ENCODE data around the gene S100PBP. TPM values are rescaled to one million over a fixed set of nuclear protein-coding genes. Genes with fewer than 3 reads are reported as not detected.
A peak's percentile ranks its signal among the peaks of the same experiment; 100 is the strongest.

Gene S100PBP
- total and polyA plus RNA-seq, 7 donors, result 3.9 to 18.1 (median 9.7) TPM

DNA sequence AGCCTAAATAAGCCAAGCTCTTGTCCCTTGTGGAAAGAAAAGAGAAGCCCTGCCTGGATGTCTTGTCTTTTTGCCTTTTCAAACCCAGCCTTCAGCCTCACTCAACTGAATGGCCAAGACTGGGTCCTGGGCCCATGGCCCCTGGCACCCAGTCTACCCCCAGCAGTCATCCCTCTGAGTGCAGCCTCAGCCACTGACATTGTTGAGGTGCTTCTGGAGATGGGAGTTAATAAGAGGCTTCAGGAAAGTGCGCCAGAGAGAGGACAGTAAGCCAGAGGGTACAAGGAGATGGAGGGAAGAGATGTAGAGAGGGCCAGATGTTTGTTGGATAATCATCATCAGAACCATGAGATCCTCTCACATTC is 46.4 kb downstream of the S100PBP start:
- ATAC-seq (no peak), DNase-seq (no peak)
- Histone ChIP-seq H3K27ac (no peak overlapping the region), H3K36me3 (ENCODE audit: insufficient read depth in 1 of 2, low read depth in 1 of 2) (peaks cover 0 to 23% of the 10 kb centered on the region in 2 donors), H3K4me1 (peaks cover 27% of the 10 kb centered on the region), H3K9me3 (no peaks in the 10 kb centered on the region), H3K4me3 (no peak overlapping the region), H3K27me3 (ENCODE audit: insufficient read depth in 3 of 3, low read length in 2 of 3) (no peaks in the 10 kb centered on the region)
- TF ChIP-seq, protein P1, sequence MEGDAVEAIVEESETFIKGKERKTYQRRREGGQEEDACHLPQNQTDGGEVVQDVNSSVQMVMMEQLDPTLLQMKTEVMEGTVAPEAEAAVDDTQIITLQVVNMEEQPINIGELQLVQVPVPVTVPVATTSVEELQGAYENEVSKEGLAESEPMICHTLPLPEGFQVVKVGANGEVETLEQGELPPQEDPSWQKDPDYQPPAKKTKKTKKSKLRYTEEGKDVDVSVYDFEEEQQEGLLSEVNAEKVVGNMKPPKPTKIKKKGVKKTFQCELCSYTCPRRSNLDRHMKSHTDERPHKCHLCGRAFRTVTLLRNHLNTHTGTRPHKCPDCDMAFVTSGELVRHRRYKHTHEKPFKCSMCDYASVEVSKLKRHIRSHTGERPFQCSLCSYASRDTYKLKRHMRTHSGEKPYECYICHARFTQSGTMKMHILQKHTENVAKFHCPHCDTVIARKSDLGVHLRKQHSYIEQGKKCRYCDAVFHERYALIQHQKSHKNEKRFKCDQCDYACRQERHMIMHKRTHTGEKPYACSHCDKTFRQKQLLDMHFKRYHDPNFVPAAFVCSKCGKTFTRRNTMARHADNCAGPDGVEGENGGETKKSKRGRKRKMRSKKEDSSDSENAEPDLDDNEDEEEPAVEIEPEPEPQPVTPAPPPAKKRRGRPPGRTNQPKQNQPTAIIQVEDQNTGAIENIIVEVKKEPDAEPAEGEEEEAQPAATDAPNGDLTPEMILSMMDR (IDR thresholded peaks at IDR 0.05), result no peak
- WGBS, 3 donors, result 93 to 94% (median 94%) methylated on average over 1 of the region's 1 CpG
- intact Hi-C loops (cut with DNase I), result no loop called here

DNA sequence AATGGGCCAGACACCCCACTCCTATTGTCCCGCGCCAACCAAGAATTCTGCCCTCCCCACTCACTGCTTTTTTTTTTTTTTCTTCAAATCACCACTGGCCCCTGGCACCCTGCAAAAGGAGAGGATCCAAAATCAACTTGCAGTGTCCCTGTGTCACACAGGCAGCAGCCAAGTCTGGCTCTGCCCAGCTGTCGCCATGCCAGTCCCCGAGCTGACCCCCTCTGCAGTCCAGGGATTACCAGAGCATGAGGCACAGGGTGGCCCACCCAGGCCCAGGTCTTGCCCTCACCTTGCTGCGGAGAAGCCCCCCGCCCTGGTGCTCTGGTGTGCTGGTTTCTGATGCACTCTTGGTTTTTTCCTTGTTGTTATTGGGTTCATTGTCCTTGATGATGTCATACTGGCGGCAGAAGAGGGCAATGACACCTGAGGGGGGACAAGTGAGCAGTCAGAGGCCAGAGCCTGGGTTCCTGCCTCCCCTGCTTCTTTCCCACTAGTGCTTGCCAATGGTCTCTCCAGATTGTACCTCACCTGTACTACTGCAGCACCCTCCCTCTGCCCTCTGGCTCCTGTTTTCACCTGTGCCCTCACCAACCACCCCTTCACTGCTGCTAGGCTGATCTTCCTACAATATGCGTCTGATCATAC is 47.0 kb downstream of the S100PBP start:
- Histone ChIP-seq H3K9me3 (no peaks in the 10 kb centered on the region), H3K36me3 (ENCODE audit: insufficient read depth in 1 of 2, low read depth in 1 of 2) (peaks cover 0 to 23% of the 10 kb centered on the region in 2 donors), H3K4me3 (no peak overlapping the region), H3K4me1 (peaks cover 27% of the 10 kb centered on the region), H3K27me3 (ENCODE audit: insufficient read depth in 3 of 3, low read length in 2 of 3) (no peaks in the 10 kb centered on the region), H3K27ac (peak overlapping the region; percentile 10)
- intact Hi-C loops (cut with DNase I), result no loop called here
- DNase-seq (no peak), ATAC-seq (peak; percentile 30 to 65 (median 42))
- WGBS, 3 donors, result 49 to 56% (median 53%) methylated on average over 8 of the region's 8 CpGs
- TF ChIP-seq, protein P1 (IDR thresholded peaks at IDR 0.05), result no peak

DNA sequence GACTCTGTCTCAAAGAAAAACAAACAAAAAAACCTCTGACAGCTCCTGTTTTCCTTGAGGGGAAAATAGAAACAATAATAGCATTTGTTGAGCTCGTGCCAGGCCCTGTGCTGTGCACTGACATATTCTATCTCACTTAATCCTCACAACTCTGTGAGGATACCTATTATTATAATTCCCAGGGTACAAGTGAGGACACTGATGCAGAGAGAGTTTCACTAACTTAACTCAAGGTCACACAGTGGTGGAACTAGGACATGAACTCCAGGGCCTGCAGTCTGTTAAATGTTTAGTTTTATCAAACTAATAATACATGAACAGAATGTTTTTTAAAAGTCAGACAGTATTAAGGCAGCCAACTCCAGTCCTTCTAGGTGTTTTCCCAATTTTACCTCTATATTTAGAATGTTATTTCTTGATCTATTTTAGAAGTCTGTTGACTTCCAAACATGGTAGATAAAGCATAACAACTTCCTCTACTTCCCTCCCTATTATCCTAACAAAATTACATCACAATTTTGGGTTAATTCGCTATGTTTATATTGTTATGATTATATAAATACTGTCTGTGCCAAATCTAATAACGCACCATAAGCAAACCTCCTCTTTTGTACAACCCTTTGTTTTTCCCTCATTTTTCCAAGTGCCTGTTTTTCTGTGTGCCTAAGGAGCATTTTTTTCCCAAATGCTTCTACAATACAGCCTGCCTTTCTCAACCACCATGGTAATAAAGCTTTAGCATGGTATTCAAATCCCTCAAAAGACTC is 48.4 kb downstream of the S100PBP start:
- peak overlapping the region; percentile 54 for H3K27ac ChIP-seq
- WGBS, 3 donors, result 52 to 66% (median 54%) methylated on average over 3 of the region's 3 CpGs
- peaks cover 0 to 21% of the 10 kb centered on the region in 2 donors for H3K36me3 ChIP-seq (ENCODE audit: insufficient read depth in 1 of 2, low read depth in 1 of 2)
- no peak for DNase-seq
- no peaks in the 10 kb centered on the region for H3K9me3 ChIP-seq
- H3K27me3 ChIP-seq (ENCODE audit: insufficient read depth in 3 of 3, low read length in 2 of 3), result no peaks in the 10 kb centered on the region
- no peak overlapping the region for H3K4me3 ChIP-seq
- peak in 1 of 4 donors; percentile 29 for ATAC-seq
- peaks cover 28% of the 10 kb centered on the region for H3K4me1 ChIP-seq
- intact Hi-C loops (cut with DNase I), result no loop called here
- TF ChIP-seq, protein P1 (IDR thresholded peaks at IDR 0.05), result no peak

DNA sequence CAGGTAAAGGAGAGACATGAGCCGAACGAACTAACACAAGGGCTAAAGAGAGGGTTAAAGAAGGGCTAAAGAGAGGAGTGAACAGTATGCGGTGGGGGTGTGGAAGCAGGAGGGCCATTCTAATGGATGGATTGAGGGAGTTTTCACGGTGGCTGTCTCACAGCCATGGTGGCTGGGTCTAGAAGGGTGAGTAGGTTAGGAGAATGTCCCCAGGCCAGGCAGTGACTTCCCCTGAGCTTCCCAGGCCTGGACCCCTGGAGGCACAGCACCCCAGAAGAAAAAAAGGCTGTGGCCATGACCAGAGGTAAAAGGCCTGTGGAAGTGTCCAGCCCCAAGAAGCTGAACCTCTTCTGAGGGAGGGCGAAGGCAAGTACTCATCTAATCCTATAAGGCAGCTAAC is 49.7 kb downstream of the S100PBP start:
- Histone ChIP-seq H3K36me3 (ENCODE audit: insufficient read depth in 1 of 2, low read depth in 1 of 2) (peaks cover 0 to 15% of the 10 kb centered on the region in 2 donors), H3K4me3 (no peak overlapping the region), H3K27ac (no peak overlapping the region), H3K27me3 (ENCODE audit: insufficient read depth in 3 of 3, low read length in 2 of 3) (no peaks in the 10 kb centered on the region), H3K9me3 (no peaks in the 10 kb centered on the region), H3K4me1 (peaks cover 23% of the 10 kb centered on the region)
- intact Hi-C loops (cut with DNase I), result no loop called here
- TF ChIP-seq, protein P1 (IDR thresholded peaks at IDR 0.05), result no peak
- DNase-seq (no peak), ATAC-seq (no peak)
- 85 to 91% (median 86%) methylated on average over 5 of the region's 5 CpGs for WGBS, 3 donors
